Stimulated activated CD4-positive, alpha-beta T cell treated with anti-CD3 and anti-CD28 coated beads, Interleukin-4, amount 100 ng/mL, for 1 hour (primary cell): ENCODE measurements around the gene AFF3.

Source experiments
- DNase-seq: peaks from one replicate; pipeline ENCODE4 v3.0.0-alpha.2; 2020

Gene AFF3

GRCh38 chr2:99878581-99879350, 263.6 kb downstream of the AFF3 start:
- no peak for DNase-seq

GRCh38 chr2:99877963-99878362, 264.4 kb downstream of the AFF3 start:
- DNase-seq, result no peak

- no peak for DNase-seq
Measured at GRCh38 chr2:99876956-99877355, 265.4 kb downstream of the AFF3 start.

GRCh38 chr2:99875627-99876201, 266.7 kb downstream of the AFF3 start:
- no peak for DNase-seq

GRCh38 chr2:99868260-99868659, 274.1 kb downstream of the AFF3 start:
- DNase-seq, result no peak

- DNase-seq, result no peak
Measured at GRCh38 chr2:99867770-99868169, 274.6 kb downstream of the AFF3 start.

GRCh38 chr2:99865818-99866676, 276.3 kb downstream of the AFF3 start:
- no peak for DNase-seq

- DNase-seq, result no peak
Measured at GRCh38 chr2:99864561-99865553, 277.5 kb downstream of the AFF3 start.

GRCh38 chr2:99863903-99864270, 278.5 kb downstream of the AFF3 start:
- DNase-seq, result no peak

GRCh38 chr2:99863236-99863902, 279.0 kb downstream of the AFF3 start:
- no peak for DNase-seq

GRCh38 chr2:99862566-99862965, 279.8 kb downstream of the AFF3 start:
- DNase-seq, result no peak

- DNase-seq, result no peak
Measured at GRCh38 chr2:99861376-99861760, 281.0 kb downstream of the AFF3 start.

- DNase-seq, result no peak
Measured at GRCh38 chr2:99860720-99861375, 281.5 kb downstream of the AFF3 start.

GRCh38 chr2:99858951-99859596, 283.3 kb downstream of the AFF3 start:
- DNase-seq, result no peak

- DNase-seq, result no peak
Measured at GRCh38 chr2:99857867-99858444, 284.4 kb downstream of the AFF3 start.

GRCh38 chr2:99857372-99857771, 285.0 kb downstream of the AFF3 start:
- no peak for DNase-seq

GRCh38 chr2:99856119-99856518, 286.3 kb downstream of the AFF3 start:
- DNase-seq, result no peak

GRCh38 chr2:99854236-99854852, 288.0 kb downstream of the AFF3 start:
- no peak for DNase-seq

GRCh38 chr2:99852956-99853355, 289.4 kb downstream of the AFF3 start:
- DNase-seq, result no peak

GRCh38 chr2:99852376-99852934, 289.9 kb downstream of the AFF3 start:
- no peak for DNase-seq
